A549 (cell line): ENCODE measurements around the gene SHCBP1L. TPM values are rescaled to one million over a fixed set of nuclear protein-coding genes. Genes with fewer than 3 reads are reported as not detected.

Experiments
- ATAC-seq, 2 experiments: fragments of 200-7000 bp in 1 of 2; fragments of >200 bp in 1 of 2; cut with Nextera tagmentation in 1 of 2; cut with Tn5 transposase in 1 of 2; 3 replicates each; pipeline versions ENCODE4 v1.8.0 to v1.9.1; 2018 to 2020; ENCODE audit warnings: mild to moderate bottlenecking in 1 of 2, moderate library complexity in 1 of 2
- CTCF ChIA-PET: fragments of 300-600 bp; sonication (Branson Sonifier 250); formaldehyde crosslinking; extraction: SDS; loops from one replicate; lab custom pipeline; 2021; ENCODE audit warnings: antibody characterized with exemption, inconsistent platforms; lab: Yijun Ruan, JAX
- POLR2A ChIA-PET: fragments of 350-600 bp; formaldehyde crosslinking; extraction: SDS; loops from one replicate; lab custom pipeline; 2021; ENCODE audit warnings: antibody characterized with exemption, inconsistent platforms; lab: Yijun Ruan, JAX
- DNase-seq, 2 experiments: peaks; one replicate each; pipeline versions ENCODE4 v3.0.0 to v3.0.0-alpha.2; 2011 to 2016; ENCODE audit warnings: low read depth in 1 of 2, low spot score in 1 of 2
- FAIRE-seq: peaks from 2 replicates; lab custom pipeline; 2011; peaks lifted over from hg19 to GRCh38; lab: Jason Lieb, UNC
- H3K27ac ChIP-seq, 2 experiments: fragments of >200 bp; sonication (Bioruptor Twin); formaldehyde crosslinking; 3 replicates each; pipeline ENCODE4 v1.5.1; 2016 to 2017
- H3K4me1 ChIP-seq: fragments of >200 bp; sonication (Bioruptor Twin); formaldehyde crosslinking; 3 replicates; pipeline ENCODE4 v1.6.1; 2016
- H3K4me2 ChIP-seq: fragments of >200 bp; sonication (Bioruptor Twin); formaldehyde crosslinking; 3 replicates; pipeline ENCODE4 v1.6.1; 2016
- H3K4me3 ChIP-seq: fragments of >200 bp; sonication (Bioruptor Twin); formaldehyde crosslinking; 3 replicates; pipeline ENCODE4 v1.5.1; 2016
- H3K9me3 ChIP-seq: fragments of >200 bp; sonication (Bioruptor Twin); formaldehyde crosslinking; 3 replicates; pipeline ENCODE4 v1.6.1; 2016
- CHD4 ChIP-seq: fragments of 200-600 bp; sonication (generic); IDR thresholded peaks from 2 replicates; pipeline ENCODE4 v1.6.1; 2016; ENCODE audit warnings: antibody characterized with exemption, mild to moderate bottlenecking, borderline replicate concordance
- E2F6 ChIP-seq: IDR thresholded peaks from 2 replicates; pipeline ENCODE4 v1.6.1; 2012; ENCODE audit warnings: low read depth, borderline replicate concordance
- ELK1 ChIP-seq: fragments of 150-350 bp; IDR thresholded peaks from 2 replicates; pipeline ENCODE4 v1.6.1; 2014; ENCODE audit warnings: low read depth, mild to moderate bottlenecking, low read length
- ESRRA ChIP-seq: fragments of 150-350 bp; IDR thresholded peaks from 2 replicates; pipeline ENCODE4 v1.6.1; 2014; ENCODE audit warnings: mild to moderate bottlenecking, low read length, borderline replicate concordance
- FOSB ChIP-seq: fragments of 250-450 bp; sonication (Bioruptor Pico); IDR thresholded peaks from 2 replicates; pipeline ENCODE4 v1.5.0; 2020; ENCODE audit warnings: mild to moderate bottlenecking, moderate library complexity
- GATA3 ChIP-seq: IDR thresholded peaks from 2 replicates; pipeline ENCODE4 v1.6.1; 2012; ENCODE audit warnings: borderline replicate concordance
- HDAC2 ChIP-seq: fragments of 200-600 bp; sonication (generic); IDR thresholded peaks from 2 replicates; pipeline ENCODE4 v1.6.1; 2016
- HOXA7 ChIP-seq: fragments of 250-450 bp; sonication (Bioruptor Pico); IDR thresholded peaks from 2 replicates; pipeline ENCODE4 v1.5.0; 2020; ENCODE audit warnings: mild to moderate bottlenecking, moderate library complexity
- HOXB5 ChIP-seq: fragments of 250-450 bp; sonication (Bioruptor Pico); IDR thresholded peaks from 2 replicates; pipeline ENCODE4 v1.5.0; 2020; ENCODE audit warnings: mild to moderate bottlenecking, moderate library complexity
- MYC ChIP-seq: IDR thresholded peaks from 2 replicates; pipeline ENCODE4 v1.6.1; 2012; ENCODE audit warnings: mild to moderate bottlenecking, inconsistent platforms, low read length, improper control_type of control experiment, borderline replicate concordance
- NFE2L2 ChIP-seq: fragments of 150-350 bp; conservative IDR thresholded peaks from 2 replicates; pipeline ENCODE4 v1.6.1; 2014; ENCODE audit warnings: low read length
- NPAS2 ChIP-seq: fragments of 250-450 bp; sonication (Bioruptor Pico); IDR thresholded peaks from 2 replicates; pipeline ENCODE4 v1.8.0; 2022; ENCODE audit warnings: mild to moderate bottlenecking, moderate library complexity, borderline replicate concordance
- PBX3 ChIP-seq: IDR thresholded peaks from 2 replicates; pipeline ENCODE4 v1.6.1; 2012
- PHF8 ChIP-seq: fragments of 200-600 bp; sonication (generic); IDR thresholded peaks from 2 replicates; pipeline ENCODE4 v1.6.1; 2016; ENCODE audit warnings: low read depth, mild to moderate bottlenecking, antibody characterized with exemption, moderate library complexity, borderline replicate concordance
- POLR2A ChIP-seq: IDR thresholded peaks from 2 replicates; pipeline ENCODE4 v1.6.1; 2012; ENCODE audit warnings: mild to moderate bottlenecking, low read length
- RCOR1 ChIP-seq: fragments of 150-350 bp; IDR thresholded peaks from 2 replicates; pipeline ENCODE4 v1.6.1; 2014; ENCODE audit warnings: antibody characterized with exemption, low read length, low read depth
- REST ChIP-seq: fragments of 200-600 bp; sonication (generic); IDR thresholded peaks from 2 replicates; pipeline ENCODE4 v1.6.1; 2016; ENCODE audit warnings: antibody characterized with exemption, mild to moderate bottlenecking, moderate library complexity
- SREBF2 ChIP-seq: fragments of 450-650 bp; IDR thresholded peaks from 2 replicates; pipeline ENCODE4 v1.6.1; 2014; ENCODE audit warnings: mild to moderate bottlenecking, moderate library complexity
- USF2 ChIP-seq: fragments of 450-650 bp; IDR thresholded peaks from 2 replicates; pipeline ENCODE4 v1.6.1; 2014; ENCODE audit warnings: antibody characterized with exemption
- ZFP36 ChIP-seq: fragments of 450-650 bp; IDR thresholded peaks from 2 replicates; pipeline ENCODE4 v1.6.1; 2014; ENCODE audit warnings: borderline replicate concordance; ENCODE audit not compliant: partially characterized antibody
- ZNF302 ChIP-seq: fragments of 250-450 bp; sonication (Bioruptor Pico); IDR thresholded peaks from 2 replicates; pipeline ENCODE4 v1.9.0; 2021; ENCODE audit warnings: inconsistent platforms, mild to moderate bottlenecking, moderate library complexity
- WGBS: methylation state at CpG from one replicate; pipeline ENCODE4 v1.1.6; 2017; ENCODE audit errors: missing lambda C conversion rate; 5-methylcytosine and 5-hydroxymethylcytosine counted together
- polyA minus RNA-seq: library from RNA; depleted of rRNA, polyadenylated mRNA; stranded (reverse); fragments of >200 nt; gene quantifications from 2 replicates; pipeline ENCODE4 v1.2.3, GENCODE V29; 2011; rRNA and poly(A)+ RNA removed
- polyA plus RNA-seq, 4 experiments: library from polyadenylated mRNA; depleted of rRNA in 3 of 4; stranded (reverse); fragments of >200 nt; fragmentation: RNase III in 1 of 4; extraction: RNeasy Plus Mini Kit Qiagen cat#74134 plus additional on column Dnase treatment in 1 of 4; gene quantifications; 2 replicates in 3 of 4; 3 replicates in 1 of 4; pipeline ENCODE4 v1.2.3, GENCODE V29; 2011 to 2017

SHCBP1L gene
- polyA plus RNA-seq (2011; rRNA removed) (not detected in 2 replicates), polyA plus RNA-seq (2017; fragmentation: RNase III; extraction: RNeasy Plus Mini Kit Qiagen cat#74134 plus additional on column Dnase treatment) (not detected in 3 replicates), polyA minus RNA-seq (not detected in 2 replicates)
- polyA plus RNA-seq (2012; cell fraction: cytosol; rRNA removed) = not detected in 2 replicates
- polyA plus RNA-seq (2012; cell fraction: nucleus; rRNA removed) = not detected in 2 replicates

GRCh38 chr1:182952677-182953444, at the start of gene SHCBP1L:
SHCBP1L (minus strand) TSS chr1:182953166; CDS start chr1:182953133, 33 bp downstream.
- TF ChIP-seq GATA3 (no peak), FOSB (no peak)
- TF ChIP-seq, all 56 proteins: peak for 0
- Histone ChIP-seq H3K4me2 (no peak within 1 kb of the TSS), H3K4me3 (no peak within 1 kb of the TSS), H3K27ac (no peak within 1 kb of the TSS), H3K4me1 (no peaks in the 10 kb centered on the region), H3K9me3 (no peaks in the 10 kb centered on the region)
- no peak for ATAC-seq
- FAIRE-seq = no peak
- ChIA-PET CTCF (interaction anchor here (1.2 kb wide), 1 partner anchor 8 kb away, joined by 3 read pairs; no protein-coding TSS in a partner anchor), POLR2A (no interaction called here)
- no peak for DNase-seq
- 95% methylated on average over 63 of the region's 79 CpGs for WGBS

- H3K4me1 ChIP-seq = peaks cover 16% of the 10 kb centered on the region; the same call in 2 of the 3 replicates
- POLR2A ChIA-PET = no interaction called here
- ATAC-seq = no peak
- no peak overlapping the region for H3K4me3 ChIP-seq
- DNase-seq = no peak
- H3K9me3 ChIP-seq = no peaks in the 10 kb centered on the region
- TF ChIP-seq ZFP36 (no peak), FOSB (no peak)
- TF ChIP-seq, all 56 proteins: peak for 0
- Histone ChIP-seq H3K4me2 (peak overlapping the region; percentile 31; the same call in 2 of the 3 replicates), H3K27ac (no peak overlapping the region)
- peak; percentile 13 for FAIRE-seq
- CTCF ChIA-PET = no interaction called here
Measured at GRCh38 chr1:183002267-183002666, 49.3 kb upstream of the SHCBP1L start.

- Histone ChIP-seq H3K4me3 (no peak overlapping the region), H3K4me2 (no peak overlapping the region), H3K4me1 (peaks cover 16% of the 10 kb centered on the region; the same call in 2 of the 3 replicates), H3K9me3 (no peaks in the 10 kb centered on the region)
- CTCF ChIA-PET = interaction anchor here (0.6 to 1.7 kb wide), 2 partner anchors 20 to 84 kb away, joined by 3 read pairs; no protein-coding TSS in a partner anchor
- DNase-seq = no peak
- ATAC-seq = no peak
- FAIRE-seq = no peak
- TF ChIP-seq HOXA7 (CRISPR knock-in tag) = no peak
- TF ChIP-seq MYC = no peak
- TF ChIP-seq REST = no peak
- TF ChIP-seq POLR2A = no peak
- no peak for TF ChIP-seq GATA3
- no peak for TF ChIP-seq ELK1
- TF ChIP-seq FOSB = no peak
- TF ChIP-seq RCOR1 = no peak
- TF ChIP-seq PBX3 = no peak
- TF ChIP-seq HDAC2 = no peak
- TF ChIP-seq NFE2L2 = no peak
- no peak for TF ChIP-seq CHD4
- TF ChIP-seq ESRRA = no peak
- no peak for TF ChIP-seq USF2
- TF ChIP-seq PHF8 = no peak
- TF ChIP-seq HOXB5 (CRISPR knock-in tag) = no peak
- no peak for TF ChIP-seq ZNF302
- TF ChIP-seq SREBF2 = no peak
- TF ChIP-seq E2F6 = no peak
- no peak for TF ChIP-seq NPAS2
- TF ChIP-seq, all 56 proteins: peak for 0
- 75% methylated on average over 4 of the region's 4 CpGs for WGBS
- POLR2A ChIA-PET = no interaction called here
- no peak overlapping the region for H3K27ac ChIP-seq
Measured at GRCh38 chr1:183000167-183000962, 47.4 kb upstream of the SHCBP1L start.
